OCI-LY7 (cell line): Measurements from ENCODE around the gene PTPRF. TPM values are rescaled to one million over a fixed set of nuclear protein-coding genes. Genes with fewer than 3 reads are reported as not detected.
A peak's percentile ranks its signal among the peaks of the same experiment; 100 is the strongest.

ENCODE experiments used
- BruUV-seq: library from RNA; stranded (reverse); fragments of 400-500 nt; replicated peaks from 2 replicates; lab custom pipeline; 2021; lab: Mats Ljungman, UMichigan
- CTCF ChIA-PET: fragments of 300-600 bp; sonication (Branson Sonifier 250); formaldehyde crosslinking; loops from one replicate; lab custom pipeline; 2022; ENCODE audit warnings: antibody characterized with exemption; ENCODE audit not compliant: unreplicated experiment; lab: Charles Lee
- POLR2A ChIA-PET: fragments of 300-600 bp; sonication (Branson Sonifier 250); formaldehyde crosslinking; loops from one replicate; lab custom pipeline; 2022; ENCODE audit warnings: antibody characterized with exemption; lab: Charles Lee
- DNase-seq: peaks from one replicate; pipeline ENCODE4 v3.0.0-alpha.2; 2015; ENCODE audit warnings: low spot score
- H2AFZ ChIP-seq: fragments of 200-600 bp; sonication (generic), shearing (Covaris generic); 2 replicates; pipeline ENCODE4 v1.6.1; 2014; ENCODE audit warnings: mild to moderate bottlenecking, antibody characterized with exemption, low read length, moderate library complexity
- H3K27ac ChIP-seq: fragments of 200-600 bp; sonication (generic); 2 replicates; pipeline ENCODE4 v1.5.1; 2014; ENCODE audit warnings: mixed run types, low read depth, mild to moderate bottlenecking, moderate library complexity, low read length, inconsistent platforms; ENCODE audit not compliant: poor library complexity, severe bottlenecking
- H3K36me3 ChIP-seq: fragments of 200-600 bp; sonication (generic); 2 replicates; pipeline ENCODE4 v1.6.1; 2014; ENCODE audit warnings: mild to moderate bottlenecking, antibody characterized with exemption, low read length, moderate library complexity, mixed read lengths; ENCODE audit not compliant: insufficient read depth
- H3K4me1 ChIP-seq: fragments of 200-600 bp; sonication (generic); 2 replicates; pipeline ENCODE4 v1.5.1; 2014; ENCODE audit warnings: mild to moderate bottlenecking, low read length; ENCODE audit not compliant: insufficient read depth, poor library complexity, severe bottlenecking
- H3K4me2 ChIP-seq: fragments of 200-600 bp; sonication (generic); 2 replicates; pipeline ENCODE4 v1.6.1; 2014; ENCODE audit warnings: mild to moderate bottlenecking, low read length
- H3K4me3 ChIP-seq: fragments of 200-600 bp; sonication (generic); 2 replicates; pipeline ENCODE4 v1.5.1; 2014; ENCODE audit warnings: mild to moderate bottlenecking, low read depth, low read length; ENCODE audit not compliant: poor library complexity, severe bottlenecking
- H3K79me2 ChIP-seq: fragments of 200-600 bp; sonication (generic); 2 replicates; pipeline ENCODE4 v1.6.1; 2016; ENCODE audit warnings: low read depth, mild to moderate bottlenecking, low read length, moderate library complexity, mixed read lengths; ENCODE audit not compliant: insufficient read depth
- H3K9me2 ChIP-seq: fragments of 200-600 bp; sonication (generic); 2 replicates; pipeline ENCODE4 v1.6.1; 2016; ENCODE audit warnings: mild to moderate bottlenecking, low read length, mixed read lengths; ENCODE audit not compliant: insufficient read depth
- H3K9me3 ChIP-seq: fragments of 200-600 bp; sonication (generic); 2 replicates; pipeline ENCODE4 v1.6.1; 2014; ENCODE audit warnings: mild to moderate bottlenecking, mixed run types, low read length, mixed read lengths
- H4K20me1 ChIP-seq: fragments of 200-600 bp; sonication (generic); 2 replicates; pipeline ENCODE4 v1.6.1; 2014; ENCODE audit warnings: mild to moderate bottlenecking, antibody characterized with exemption, low read length, moderate library complexity, mixed read lengths; ENCODE audit not compliant: insufficient read depth
- CTCF ChIP-seq: fragments of 200-600 bp; sonication (generic); conservative IDR thresholded peaks from 2 replicates; pipeline ENCODE4 v1.5.1; 2014; ENCODE audit warnings: mild to moderate bottlenecking, antibody characterized with exemption, low read length, moderate library complexity, mixed read lengths
- EZH2phosphoT487 ChIP-seq: fragments of 200-600 bp; sonication (generic); IDR thresholded peaks from 2 replicates; pipeline ENCODE4 v1.6.1; 2018; ENCODE audit warnings: low read depth, borderline replicate concordance, mild to moderate bottlenecking, mixed run types, antibody characterized with exemption, low read length, moderate library complexity, mixed read lengths
- intact Hi-C: fragments of 100-400 bp; cut with micrococcal nuclease; formaldehyde crosslinking; loops from one replicate; pipeline ENCODE4 v1.10.0; 2022; ENCODE audit not compliant: unreplicated experiment
- total RNA-seq, 2 experiments: library from RNA; depleted of rRNA in 1 of 2; stranded (reverse); fragments of >200 nt in 1 of 2; shearing (Covaris generic) in 1 of 2; gene quantifications; 2 replicates each; pipeline ENCODE4 v1.2.3, GENCODE V29; 2014 to 2022

Gene PTPRF
- total RNA-seq, 2 experiments from 2014 or later: 0.06 to 0.48 TPM

DNA sequence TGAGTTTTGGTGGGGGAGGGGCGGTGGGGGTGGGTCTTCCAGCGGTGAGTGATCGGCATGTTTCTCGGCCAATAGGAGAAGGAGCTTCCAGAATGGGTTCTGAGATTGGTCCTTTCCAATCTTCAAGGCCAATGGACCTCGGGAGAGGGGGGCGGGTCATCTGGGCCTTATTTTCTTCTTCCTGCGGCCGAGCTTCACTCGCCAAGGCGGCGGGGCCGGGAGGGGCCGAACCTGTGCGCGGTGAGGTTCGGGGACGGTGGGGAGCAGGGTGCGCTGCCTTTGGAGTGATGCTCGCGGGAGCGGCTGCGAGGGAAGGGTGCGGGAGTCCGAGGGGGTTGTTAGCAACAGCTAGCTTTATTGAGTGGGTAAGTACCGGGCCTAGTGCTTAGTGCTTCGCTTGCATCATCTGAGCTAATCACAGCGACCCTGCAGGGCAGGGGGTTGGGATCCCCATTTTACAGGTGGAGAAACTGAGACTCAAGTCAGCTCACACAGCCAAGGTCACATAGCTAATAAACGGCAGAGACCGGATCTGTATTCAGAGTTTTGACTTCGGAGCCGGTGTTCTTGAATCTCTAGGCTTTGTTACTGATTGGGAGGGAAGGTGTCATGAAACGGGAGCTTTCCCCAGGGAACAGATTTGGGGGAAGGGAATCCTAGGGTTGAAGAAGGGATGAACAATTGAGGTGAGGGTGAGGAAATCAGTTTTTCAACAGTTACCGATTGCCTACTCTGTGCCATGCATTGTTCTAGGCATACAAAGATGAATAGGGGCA lies 119.8 kb downstream of the PTPRF start:
- CTCF ChIA-PET: interaction anchor here (0.6 to 1.2 kb wide), 3 partner anchors 29 to 1786 kb away, joined by 3 to 4 read pairs (median 3); no protein-coding TSS in a partner anchor
- Histone ChIP-seq H2AFZ (peak overlapping the region; percentile 67; the same call in 1 of the 2 replicates), H3K9me3 (no peaks in the 10 kb centered on the region), H4K20me1 (peaks cover 8% of the 10 kb centered on the region; the same call in 1 of the 2 replicates), H3K36me3 (peaks cover 25% of the 10 kb centered on the region), H3K4me1 (peaks cover 27% of the 10 kb centered on the region), H3K4me3 (peak overlapping the region; percentile 98), H3K79me2 (peaks cover 27% of the 10 kb centered on the region), H3K9me2 (no peaks in the 10 kb centered on the region), H3K27ac (peak overlapping the region; percentile 61), H3K4me2 (peak overlapping the region; percentile 87)
- TF ChIP-seq EZH2phosphoT487: no peak
- TF ChIP-seq CTCF: no peak
- BruUV-seq: no TSS peak
- peak; percentile 99 for DNase-seq
- intact Hi-C loops: loop anchor here (2.0 to 10.0 kb wide), 3 partner anchors 380 to 698 kb away; partner anchors contain the start of gene SLC6A9
- POLR2A ChIA-PET: interaction anchor here (0.6 to 2.7 kb wide), 12 partner anchors 9 to 429 kb away, joined by 3 to 18 read pairs (median 4); partner anchors contain the start of genes MED8 and ST3GAL3

- H3K4me2 ChIP-seq: peak overlapping the region; percentile 87
- peaks cover 8% of the 10 kb centered on the region; the same call in 1 of the 2 replicates for H4K20me1 ChIP-seq
- TSS peak; percentile 38 for BruUV-seq
- peak; percentile 27 for DNase-seq
- peaks cover 27% of the 10 kb centered on the region for H3K79me2 ChIP-seq
- intact Hi-C loops: loop anchor here (2.0 to 10.0 kb wide), 3 partner anchors 380 to 699 kb away; partner anchors contain the start of gene SLC6A9
- no peaks in the 10 kb centered on the region for H3K9me3 ChIP-seq
- peaks cover 32% of the 10 kb centered on the region for H3K36me3 ChIP-seq
- H3K27ac ChIP-seq: peak overlapping the region; percentile 61
- ChIA-PET POLR2A (interaction anchor here (0.6 to 2.7 kb wide), 6 partner anchors 8 to 430 kb away, joined by 3 to 18 read pairs (median 4); no protein-coding TSS in a partner anchor), CTCF (interaction anchor here (0.6 to 1.2 kb wide), 3 partner anchors 123 to 284 kb away, joined by 4 to 7 read pairs (median 6); no protein-coding TSS in a partner anchor)
- peaks cover 27% of the 10 kb centered on the region for H3K4me1 ChIP-seq
- no peak overlapping the region for H2AFZ ChIP-seq
- no peak for TF ChIP-seq CTCF
- no peak for TF ChIP-seq EZH2phosphoT487
- H3K9me2 ChIP-seq: no peaks in the 10 kb centered on the region
- H3K4me3 ChIP-seq: peak overlapping the region; percentile 98
These were observed 120.5 kb downstream of the PTPRF start for GRCh38 chr1:43651188-43651587.
